GM18868 (cell line): ENCODE measurements around the gene ADRA2B.
"Not testable (repeated sequence)": the region's sequence is repeated elsewhere in the genome, so short reads cannot be mapped to it uniquely, and the experiment has no call there.

ENCODE experiments used
- ATAC-seq: cut with Tn5 transposase; IDR thresholded peaks from one replicate; pipeline ENCODE4 v1.9.1; 2021; ENCODE audit warnings: mild to moderate bottlenecking, moderate library complexity; ENCODE audit not compliant: unreplicated experiment

ADRA2B gene

DNA sequence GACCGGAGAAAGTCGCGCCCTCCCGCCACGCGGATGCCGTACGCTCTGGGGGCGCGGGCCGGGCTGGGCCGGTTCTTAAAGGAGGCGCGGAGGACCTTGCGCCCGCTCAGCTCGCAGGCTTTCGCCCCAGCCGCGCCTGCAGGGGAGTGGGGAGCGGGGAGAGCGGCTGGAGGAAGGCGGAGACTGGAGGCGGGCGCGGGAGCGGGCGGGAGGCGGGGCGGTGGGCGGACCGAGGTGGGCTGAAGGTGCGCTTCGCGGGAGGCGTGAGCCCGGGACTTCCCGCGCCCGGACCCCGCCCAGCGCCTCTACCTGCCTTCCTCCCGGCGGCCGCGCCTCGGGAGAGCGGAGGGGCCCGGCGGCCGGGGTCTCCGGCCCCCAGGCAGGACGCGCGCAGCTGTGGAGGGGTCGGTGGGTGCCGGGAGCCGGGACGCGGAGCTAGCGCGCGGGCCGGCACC, at the start of gene ADRA2B:
Gene ADRA2B (minus strand): TSS at position 148 of the 455 bp plus-strand sequence. CDS start 422 bp downstream, outside the sequence.
- peak; percentile 56 for ATAC-seq

GRCh38 chr2:96164459-96165184, 48.3 kb upstream of the ADRA2B start:
- ATAC-seq: peak; percentile 80

GRCh38 chr2:96163768-96164429, 47.5 kb upstream of the ADRA2B start:
- ATAC-seq: peak; percentile 62

DNA sequence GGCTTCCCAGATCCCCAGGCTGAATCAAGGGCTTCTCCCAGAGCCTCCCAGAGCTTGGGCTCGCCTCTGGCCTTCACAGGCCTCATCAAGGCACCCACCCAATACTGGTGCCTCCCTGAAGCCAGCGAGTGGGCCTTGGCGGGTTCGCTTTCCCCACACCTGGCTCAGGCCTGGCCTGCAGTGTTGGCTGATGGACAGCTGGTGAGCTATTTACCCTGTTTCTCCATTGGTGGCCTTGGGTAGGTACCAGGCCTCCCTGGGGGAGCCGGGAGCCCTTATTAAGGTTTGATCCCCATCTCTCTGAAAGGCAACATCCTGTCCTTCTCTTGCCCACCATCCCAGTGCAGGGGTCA, 47.0 kb upstream of the ADRA2B start:
- no peak for ATAC-seq

- ATAC-seq: no peak
Observed at GRCh38 chr2:96161898-96162297, 45.5 kb upstream of the ADRA2B start.

DNA sequence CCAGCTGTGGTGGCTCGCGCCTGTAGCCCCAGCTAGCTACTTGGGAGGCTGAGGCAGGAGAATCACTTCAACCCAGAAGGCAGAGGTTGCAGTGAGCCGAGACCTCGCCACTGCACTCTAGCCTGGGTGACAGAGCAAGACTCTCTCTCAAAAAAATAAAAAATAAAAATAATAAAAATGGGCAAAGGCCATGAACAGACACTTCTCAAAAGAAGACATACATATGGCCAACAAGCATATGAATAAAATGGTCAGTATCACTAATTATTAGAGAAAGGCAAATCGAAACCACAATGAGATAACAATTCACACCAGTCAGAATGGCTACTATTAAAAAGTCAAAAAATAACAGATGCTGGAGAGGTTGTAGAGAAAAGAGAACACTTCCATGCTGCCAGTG, 44.0 kb upstream of the ADRA2B start:
- not testable (repeated sequence) for ATAC-seq

DNA sequence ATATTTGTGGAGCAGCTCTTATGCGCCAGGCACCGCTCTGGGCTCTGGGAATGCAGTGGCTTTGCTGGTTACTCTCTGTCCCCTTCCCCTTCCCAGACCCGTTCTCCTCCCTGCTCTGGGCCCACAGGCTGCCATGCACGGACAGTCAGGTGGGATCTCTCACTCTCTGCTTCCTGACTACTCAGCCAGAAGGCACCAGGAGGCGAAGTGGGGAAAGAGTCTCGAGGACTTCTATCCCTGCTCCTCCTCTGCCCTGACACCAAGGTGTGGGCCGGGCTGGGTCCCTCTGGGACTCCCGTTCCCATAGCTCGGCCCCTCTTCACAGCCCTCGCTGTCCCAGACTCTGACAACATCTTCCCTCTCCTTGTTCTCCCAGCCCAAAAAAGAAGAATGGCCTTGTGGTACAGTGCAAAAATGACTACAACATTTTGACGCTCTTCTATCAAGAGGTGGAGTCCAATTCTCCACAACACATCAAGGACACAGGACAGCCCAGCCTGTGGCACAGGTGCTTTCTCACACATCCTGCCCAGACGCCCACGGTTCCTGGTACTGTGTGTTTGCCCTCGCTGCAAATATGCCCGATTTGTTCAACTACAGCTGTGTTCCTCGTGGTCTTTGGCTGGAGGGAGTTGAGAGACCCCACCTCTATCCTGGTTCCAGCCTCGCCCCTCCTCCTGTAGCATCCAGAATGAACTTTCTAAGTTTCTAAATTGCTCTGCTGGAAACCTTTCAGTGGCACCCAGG, 42.9 kb upstream of the ADRA2B start:
- ATAC-seq: no peak

GRCh38 chr2:96158554-96158940, 42.2 kb upstream of the ADRA2B start:
- no peak for ATAC-seq

DNA sequence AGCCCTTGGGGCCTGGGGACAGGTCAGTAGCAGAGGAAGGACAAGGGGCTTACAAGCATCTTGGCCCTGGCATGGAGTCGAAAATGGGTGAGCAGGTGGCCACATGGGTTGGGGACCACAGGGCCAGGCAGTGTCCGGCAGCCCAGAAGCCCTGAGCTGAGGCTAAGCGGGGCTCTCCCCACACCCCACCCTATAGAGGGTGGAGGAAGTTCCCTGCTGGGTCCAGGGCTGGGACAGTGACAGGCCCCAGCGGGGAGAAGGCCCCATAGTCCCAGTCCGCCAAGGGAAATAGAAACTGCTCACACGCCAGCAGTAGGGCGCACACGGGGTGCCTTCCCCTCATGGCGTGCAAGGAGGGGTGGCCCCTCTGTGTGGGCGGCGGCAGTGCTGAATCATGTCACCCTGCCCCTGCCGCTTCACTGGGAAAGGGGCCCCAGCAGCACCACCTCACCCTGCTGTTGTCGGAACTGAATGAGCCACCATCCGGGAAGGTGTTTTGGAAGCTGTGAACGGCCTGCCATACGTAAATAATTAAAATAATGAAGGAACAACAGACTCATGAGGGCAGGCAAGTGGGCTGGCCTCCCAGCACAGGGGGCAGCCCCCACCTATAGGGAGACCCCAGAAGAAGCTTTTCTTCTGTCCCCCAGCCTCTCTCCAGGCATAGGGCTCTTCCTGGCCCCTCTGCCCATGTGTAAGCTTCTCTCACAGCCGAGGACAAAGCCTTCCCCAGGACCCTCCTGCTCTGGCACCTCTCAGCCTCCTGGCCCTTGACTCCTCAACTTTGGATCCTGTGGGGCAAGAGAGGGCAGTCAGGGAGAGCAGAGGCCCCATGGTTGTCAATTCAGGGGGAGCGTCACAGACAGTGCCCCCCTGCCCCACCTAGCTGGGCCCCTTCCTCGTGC, 41.5 kb upstream of the ADRA2B start:
- ATAC-seq: peak; percentile 71

GRCh38 chr2:96156926-96157648, 40.7 kb upstream of the ADRA2B start:
- ATAC-seq: peak; percentile 31

DNA sequence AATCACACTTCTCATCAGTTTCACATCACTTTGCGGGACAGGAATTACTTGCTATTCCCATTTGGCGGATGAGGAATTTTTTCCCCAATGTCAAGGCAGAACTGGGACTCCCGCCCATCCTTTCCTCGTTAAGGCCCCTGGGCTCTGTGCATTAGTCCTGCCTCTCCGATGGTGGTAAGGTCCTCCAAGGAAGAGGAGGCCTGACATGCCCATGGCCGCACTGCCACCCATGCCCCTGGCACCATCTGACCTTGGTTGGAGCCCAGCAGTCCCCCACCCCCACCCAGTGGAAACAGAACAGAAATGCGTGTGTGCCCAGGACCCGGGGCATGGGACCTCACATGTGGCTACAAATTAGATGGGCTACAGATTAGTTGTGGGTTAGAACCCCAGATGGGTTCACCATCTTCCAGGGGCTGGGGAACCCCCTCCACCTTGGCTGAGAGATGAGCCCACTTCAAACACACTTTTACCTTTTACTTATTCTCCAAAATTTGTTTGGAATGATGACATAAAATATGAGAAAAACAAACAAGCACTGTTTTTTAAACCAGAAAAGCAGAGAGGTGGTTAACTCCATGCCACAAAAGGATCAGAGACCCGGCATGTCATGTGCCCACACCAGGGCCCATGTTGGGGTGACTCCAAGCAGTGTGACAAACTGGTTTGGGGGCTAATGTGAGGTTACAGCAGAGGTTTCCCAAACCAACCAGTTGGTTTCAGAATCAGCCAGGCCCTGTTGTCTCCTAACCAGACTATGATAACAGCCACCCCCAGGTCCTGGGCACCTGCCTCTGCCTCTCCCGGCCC, 39.8 kb upstream of the ADRA2B start:
- ATAC-seq: no peak

- ATAC-seq: no peak
Observed at GRCh38 chr2:96154506-96155380, 38.4 kb upstream of the ADRA2B start.

- no peak for ATAC-seq
Observed at GRCh38 chr2:96153991-96154431, 37.6 kb upstream of the ADRA2B start.

- ATAC-seq: no peak
Observed at GRCh38 chr2:96153291-96153713, 36.9 kb upstream of the ADRA2B start.

GRCh38 chr2:96152304-96153161, 36.2 kb upstream of the ADRA2B start:
- ATAC-seq: no peak

DNA sequence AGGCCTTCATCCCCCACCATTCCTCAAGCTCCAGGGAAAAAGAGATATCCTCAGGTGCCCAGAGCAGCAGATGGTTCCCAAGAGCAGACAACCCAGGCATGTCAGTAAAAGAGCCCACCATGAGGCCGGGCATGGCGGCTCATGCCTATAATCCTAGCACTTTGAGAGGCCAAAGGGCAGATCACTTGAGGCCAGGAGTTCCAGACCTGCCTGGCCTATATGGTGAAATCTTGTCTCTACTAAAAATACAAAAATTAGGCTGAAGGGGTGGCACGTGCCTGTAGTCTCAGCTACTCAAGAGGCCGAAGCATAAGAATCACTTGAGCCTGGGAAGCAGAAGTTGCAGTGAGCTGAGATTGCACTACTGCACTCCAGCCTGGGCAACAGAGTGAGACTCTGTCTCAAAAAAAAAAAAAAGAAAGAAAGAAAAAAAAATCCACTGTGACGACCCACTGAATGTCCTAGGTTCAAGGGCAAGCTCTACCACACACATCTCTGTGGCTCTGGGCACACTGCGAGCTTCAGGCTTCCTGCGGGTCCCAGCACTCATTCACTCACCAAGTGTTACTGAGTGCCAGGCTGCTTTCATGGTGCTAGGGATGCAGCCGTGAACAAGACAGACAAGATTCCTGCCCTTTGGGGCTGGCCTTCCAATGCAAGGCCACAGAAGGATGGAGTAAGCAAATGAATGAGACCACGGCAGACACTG, 35.4 kb upstream of the ADRA2B start:
- ATAC-seq: no peak
